PFSK-1 (cell line): ENCODE data around the gene SYF2.

Source experiments
- FOXP2 ChIP-seq: optimal IDR thresholded peaks from 2 replicates; pipeline ENCODE3; 2011; ENCODE audit warnings: borderline replicate concordance, control low read depth, inconsistent platforms; ENCODE audit not compliant: insufficient read depth; ENCODE audit errors: extremely low read length, extremely low read depth
- REST ChIP-seq, 2 experiments: IDR thresholded peaks; 2 replicates each; pipeline versions ENCODE4 v1.6.1 to v1.8.0; 2011 to 2012; ENCODE audit warnings: low read depth in 2 of 2, low read length in 2 of 2, control low read depth in 1 of 2, inconsistent platforms in 1 of 2, mild to moderate bottlenecking in 1 of 2, moderate library complexity in 1 of 2; ENCODE audit not compliant: insufficient read depth in 1 of 2

- TF ChIP-seq FOXP2: no peak
- no peak for TF ChIP-seq REST (IDR thresholded peaks at IDR 0.05; ENCODE audit: insufficient read depth in 1 of 2, low read depth in 2 of 2, low read length in 2 of 2)
These were observed 57.3 kb downstream of the SYF2 start for GRCh38 chr1:25174730-25175612.
